GM23338 (cell line): ENCODE data around the gene REEP5. TPM values are rescaled to one million over a fixed set of nuclear protein-coding genes. Genes with fewer than 3 reads are reported as not detected.

Source experiments
- ATAC-seq: fragments of 200-7000 bp; cut with Tn5 transposase; 3 replicates; pipeline ENCODE4 v1.9.1; 2020
- DNase-seq: peaks from one replicate; pipeline ENCODE4 v3.0.0-alpha.2; 2015; ENCODE audit warnings: low spot score
- H2AFZ ChIP-seq: fragments of 200-600 bp; sonication (generic); 2 replicates; pipeline ENCODE4 v1.8.0; 2016; ENCODE audit warnings: antibody characterized with exemption, mild to moderate bottlenecking, moderate library complexity
- H3F3A ChIP-seq: fragments of 200-600 bp; sonication (generic); replicated peaks from 2 replicates; pipeline ENCODE4 v1.8.0; 2017; ENCODE audit warnings: antibody characterized with exemption, mixed run types, low read depth
- H3K27ac ChIP-seq: fragments of 200-600 bp; sonication (generic); 2 replicates; pipeline ENCODE4 v1.6.1; 2016; ENCODE audit warnings: low read depth
- H3K27me3 ChIP-seq: fragments of 200-600 bp; sonication (generic); 2 replicates; pipeline ENCODE4 v1.8.0; 2016; ENCODE audit warnings: mild to moderate bottlenecking, mixed run types, moderate library complexity; ENCODE audit not compliant: insufficient read depth
- H3K36me3 ChIP-seq: fragments of 200-600 bp; sonication (generic); 2 replicates; pipeline ENCODE4 v1.8.0; 2016; ENCODE audit warnings: mild to moderate bottlenecking; ENCODE audit not compliant: insufficient read depth
- H3K4me1 ChIP-seq: fragments of 200-600 bp; sonication (generic); 2 replicates; pipeline ENCODE4 v1.8.0; 2016; ENCODE audit warnings: mild to moderate bottlenecking, moderate library complexity; ENCODE audit not compliant: insufficient read depth
- H3K4me2 ChIP-seq: fragments of 200-600 bp; sonication (generic); 2 replicates; pipeline ENCODE4 v1.7.1; 2017; ENCODE audit warnings: mixed run types
- H3K4me3 ChIP-seq: fragments of 200-600 bp; sonication (generic); 2 replicates; pipeline ENCODE4 v1.6.1; 2016; ENCODE audit warnings: mixed run types
- H3K79me2 ChIP-seq: fragments of 200-600 bp; sonication (generic); replicated peaks from 2 replicates; pipeline ENCODE4 v1.8.0; 2017; ENCODE audit warnings: mild to moderate bottlenecking; ENCODE audit not compliant: insufficient read depth
- H3K9me2 ChIP-seq: fragments of 200-600 bp; sonication (generic); 2 replicates; pipeline ENCODE4 v1.8.0; 2017; ENCODE audit not compliant: insufficient read depth
- H4K20me1 ChIP-seq: fragments of 200-600 bp; sonication (generic); replicated peaks from 2 replicates; pipeline ENCODE4 v1.8.0; 2017; ENCODE audit warnings: mild to moderate bottlenecking; ENCODE audit not compliant: insufficient read depth
- H3K27ac Mint-ChIP-seq: 2 replicates; pipeline ENCODE4 v1.8.0; 2020; ENCODE audit warnings: inconsistent platforms, mild to moderate bottlenecking, moderate library complexity, mixed read lengths
- H3K27me3 Mint-ChIP-seq: 3 replicates; pipeline ENCODE4 v1.8.0; 2022; ENCODE audit warnings: low read depth, mild to moderate bottlenecking, moderate library complexity, mixed read lengths, inconsistent platforms; ENCODE audit not compliant: insufficient read depth, poor library complexity
- H3K36me3 Mint-ChIP-seq: 3 replicates; pipeline ENCODE4 v1.8.0; 2021; ENCODE audit warnings: low read depth, mild to moderate bottlenecking, inconsistent platforms, moderate library complexity, mixed read lengths
- H3K4me1 Mint-ChIP-seq: 3 replicates; pipeline ENCODE4 v1.8.0; 2020; ENCODE audit warnings: mild to moderate bottlenecking, inconsistent platforms, mixed read lengths
- H3K4me3 Mint-ChIP-seq: 3 replicates; pipeline ENCODE4 v1.8.0; 2021; ENCODE audit warnings: moderate library complexity, mild to moderate bottlenecking, inconsistent platforms, mixed read lengths
- H3K9me3 Mint-ChIP-seq: 3 replicates; pipeline ENCODE4 v1.8.0; 2020; ENCODE audit warnings: moderate library complexity, mild to moderate bottlenecking, inconsistent platforms, mixed read lengths
- CREB1 ChIP-seq: fragments of 250-450 bp; sonication (Bioruptor Pico); IDR thresholded peaks from 2 replicates; pipeline ENCODE4 v1.5.0; 2020; ENCODE audit warnings: low read depth, mild to moderate bottlenecking, moderate library complexity
- JUNB ChIP-seq: IDR thresholded peaks from one replicate; pipeline ENCODE4 v1.6.1; 2016; ENCODE audit warnings: antibody characterized with exemption; ENCODE audit not compliant: unreplicated experiment
- NANOG ChIP-seq: IDR thresholded peaks from 2 replicates; pipeline ENCODE4 v1.6.1; 2016; ENCODE audit warnings: antibody characterized with exemption, borderline replicate concordance
- STAT1 ChIP-seq: IDR thresholded peaks from one replicate; pipeline ENCODE4 v1.6.1; 2016; ENCODE audit warnings: antibody characterized with exemption; ENCODE audit not compliant: unreplicated experiment
- ZNF331 ChIP-seq: fragments of 250-450 bp; sonication (Bioruptor Pico); IDR thresholded peaks from 2 replicates; pipeline ENCODE4 v1.5.0; 2020; ENCODE audit warnings: low read depth, mild to moderate bottlenecking, moderate library complexity
- polyA plus RNA-seq: library from polyadenylated mRNA; unstranded; fragments of >200 nt; fragmentation: Nextera tagmentation; extraction: Ambion mirVana; gene quantifications from 2 replicates; pipeline ENCODE4 v1.2.1, GENCODE V29; 2016
- total RNA-seq: library from RNA; depleted of rRNA; stranded (reverse); fragments of >200 nt; shearing (Covaris generic); gene quantifications from 2 replicates; pipeline ENCODE4 v1.2.3, GENCODE V29; 2014
- TF ChIP-seq, protein P1 (sequence below), 2 experiments: fragments of 200-600 bp in 1 of 2; sonication (generic) in 1 of 2; conservative IDR thresholded peaks; 2 replicates each; pipeline versions ENCODE4 v1.5.1 to v1.6.1; 2016 to 2017; ENCODE audit warnings: antibody characterized with exemption in 2 of 2, low read depth in 2 of 2, mild to moderate bottlenecking in 2 of 2, moderate library complexity in 1 of 2
- TF ChIP-seq, protein P2 (sequence below): fragments of 250-450 bp; sonication (Bioruptor Pico); IDR thresholded peaks from 2 replicates; pipeline ENCODE4 v1.5.0; 2020; ENCODE audit warnings: mild to moderate bottlenecking, moderate library complexity

The REEP5 gene
- total and polyA plus RNA-seq, 2 experiments from 2014 or later: 32.5 to 111 TPM

DNA sequence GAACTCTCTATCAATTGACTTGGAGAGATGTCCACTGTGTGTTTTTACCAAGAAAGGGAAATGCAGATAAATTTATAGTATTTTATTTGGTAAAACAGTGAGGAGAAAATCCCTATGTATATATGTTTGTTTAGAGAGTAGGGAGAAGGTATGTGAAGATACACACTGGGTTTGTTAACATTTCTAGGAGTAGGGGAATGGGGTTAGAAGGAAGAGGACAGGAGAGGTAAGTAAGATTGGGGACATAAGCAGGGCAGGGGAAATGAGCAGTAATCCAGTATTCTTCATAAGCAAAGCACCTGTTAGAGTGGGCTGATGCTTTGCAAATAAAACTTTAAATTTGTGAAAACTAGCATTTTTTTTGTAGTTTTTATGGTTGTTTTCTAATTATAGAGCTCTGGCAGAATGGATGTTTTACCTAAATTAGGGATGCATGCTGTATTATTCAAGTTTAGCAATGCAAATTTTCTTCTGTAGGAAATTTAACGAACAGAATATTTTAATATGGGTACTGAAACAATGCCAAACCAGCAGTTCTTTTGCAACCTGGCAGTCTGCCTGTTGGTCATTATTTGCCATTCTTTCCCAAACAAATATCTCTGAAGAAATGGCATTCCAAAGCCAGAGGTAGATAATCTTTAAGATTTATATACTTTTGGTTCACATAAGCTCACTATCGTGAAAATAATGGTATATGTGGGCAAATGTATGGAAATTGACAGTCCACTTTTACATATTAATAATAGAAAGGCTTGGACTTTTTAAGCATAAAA is 35.2 kb upstream of the REEP5 start:
- no peaks in the 10 kb centered on the region for H3K27me3 ChIP-seq
- 0 out of 2 replicates have a peak, but pooled peaks cover 3% of the 10 kb centered on the region for H3K36me3 ChIP-seq
- Mint-ChIP-seq H3K4me1 (peaks cover 24% of the 10 kb centered on the region), H3K27ac (no peak overlapping the region), H3K27me3 (peaks cover 2% of the 10 kb centered on the region), H3K4me3 (no peak overlapping the region), H3K9me3 (peaks cover 19% of the 10 kb centered on the region), H3K36me3 (peaks cover 11% of the 10 kb centered on the region)
- TF ChIP-seq NANOG (no peak), STAT1 (no peak), JUNB (no peak), ZNF331 (CRISPR knock-in tag) (no peak), CREB1 (CRISPR knock-in tag) (no peak)
- TF ChIP-seq, protein P1, sequence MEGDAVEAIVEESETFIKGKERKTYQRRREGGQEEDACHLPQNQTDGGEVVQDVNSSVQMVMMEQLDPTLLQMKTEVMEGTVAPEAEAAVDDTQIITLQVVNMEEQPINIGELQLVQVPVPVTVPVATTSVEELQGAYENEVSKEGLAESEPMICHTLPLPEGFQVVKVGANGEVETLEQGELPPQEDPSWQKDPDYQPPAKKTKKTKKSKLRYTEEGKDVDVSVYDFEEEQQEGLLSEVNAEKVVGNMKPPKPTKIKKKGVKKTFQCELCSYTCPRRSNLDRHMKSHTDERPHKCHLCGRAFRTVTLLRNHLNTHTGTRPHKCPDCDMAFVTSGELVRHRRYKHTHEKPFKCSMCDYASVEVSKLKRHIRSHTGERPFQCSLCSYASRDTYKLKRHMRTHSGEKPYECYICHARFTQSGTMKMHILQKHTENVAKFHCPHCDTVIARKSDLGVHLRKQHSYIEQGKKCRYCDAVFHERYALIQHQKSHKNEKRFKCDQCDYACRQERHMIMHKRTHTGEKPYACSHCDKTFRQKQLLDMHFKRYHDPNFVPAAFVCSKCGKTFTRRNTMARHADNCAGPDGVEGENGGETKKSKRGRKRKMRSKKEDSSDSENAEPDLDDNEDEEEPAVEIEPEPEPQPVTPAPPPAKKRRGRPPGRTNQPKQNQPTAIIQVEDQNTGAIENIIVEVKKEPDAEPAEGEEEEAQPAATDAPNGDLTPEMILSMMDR (conservative IDR thresholded peaks at IDR 0.05; ENCODE audit: low read depth in 2 of 2): no peak
- TF ChIP-seq, protein P2, sequence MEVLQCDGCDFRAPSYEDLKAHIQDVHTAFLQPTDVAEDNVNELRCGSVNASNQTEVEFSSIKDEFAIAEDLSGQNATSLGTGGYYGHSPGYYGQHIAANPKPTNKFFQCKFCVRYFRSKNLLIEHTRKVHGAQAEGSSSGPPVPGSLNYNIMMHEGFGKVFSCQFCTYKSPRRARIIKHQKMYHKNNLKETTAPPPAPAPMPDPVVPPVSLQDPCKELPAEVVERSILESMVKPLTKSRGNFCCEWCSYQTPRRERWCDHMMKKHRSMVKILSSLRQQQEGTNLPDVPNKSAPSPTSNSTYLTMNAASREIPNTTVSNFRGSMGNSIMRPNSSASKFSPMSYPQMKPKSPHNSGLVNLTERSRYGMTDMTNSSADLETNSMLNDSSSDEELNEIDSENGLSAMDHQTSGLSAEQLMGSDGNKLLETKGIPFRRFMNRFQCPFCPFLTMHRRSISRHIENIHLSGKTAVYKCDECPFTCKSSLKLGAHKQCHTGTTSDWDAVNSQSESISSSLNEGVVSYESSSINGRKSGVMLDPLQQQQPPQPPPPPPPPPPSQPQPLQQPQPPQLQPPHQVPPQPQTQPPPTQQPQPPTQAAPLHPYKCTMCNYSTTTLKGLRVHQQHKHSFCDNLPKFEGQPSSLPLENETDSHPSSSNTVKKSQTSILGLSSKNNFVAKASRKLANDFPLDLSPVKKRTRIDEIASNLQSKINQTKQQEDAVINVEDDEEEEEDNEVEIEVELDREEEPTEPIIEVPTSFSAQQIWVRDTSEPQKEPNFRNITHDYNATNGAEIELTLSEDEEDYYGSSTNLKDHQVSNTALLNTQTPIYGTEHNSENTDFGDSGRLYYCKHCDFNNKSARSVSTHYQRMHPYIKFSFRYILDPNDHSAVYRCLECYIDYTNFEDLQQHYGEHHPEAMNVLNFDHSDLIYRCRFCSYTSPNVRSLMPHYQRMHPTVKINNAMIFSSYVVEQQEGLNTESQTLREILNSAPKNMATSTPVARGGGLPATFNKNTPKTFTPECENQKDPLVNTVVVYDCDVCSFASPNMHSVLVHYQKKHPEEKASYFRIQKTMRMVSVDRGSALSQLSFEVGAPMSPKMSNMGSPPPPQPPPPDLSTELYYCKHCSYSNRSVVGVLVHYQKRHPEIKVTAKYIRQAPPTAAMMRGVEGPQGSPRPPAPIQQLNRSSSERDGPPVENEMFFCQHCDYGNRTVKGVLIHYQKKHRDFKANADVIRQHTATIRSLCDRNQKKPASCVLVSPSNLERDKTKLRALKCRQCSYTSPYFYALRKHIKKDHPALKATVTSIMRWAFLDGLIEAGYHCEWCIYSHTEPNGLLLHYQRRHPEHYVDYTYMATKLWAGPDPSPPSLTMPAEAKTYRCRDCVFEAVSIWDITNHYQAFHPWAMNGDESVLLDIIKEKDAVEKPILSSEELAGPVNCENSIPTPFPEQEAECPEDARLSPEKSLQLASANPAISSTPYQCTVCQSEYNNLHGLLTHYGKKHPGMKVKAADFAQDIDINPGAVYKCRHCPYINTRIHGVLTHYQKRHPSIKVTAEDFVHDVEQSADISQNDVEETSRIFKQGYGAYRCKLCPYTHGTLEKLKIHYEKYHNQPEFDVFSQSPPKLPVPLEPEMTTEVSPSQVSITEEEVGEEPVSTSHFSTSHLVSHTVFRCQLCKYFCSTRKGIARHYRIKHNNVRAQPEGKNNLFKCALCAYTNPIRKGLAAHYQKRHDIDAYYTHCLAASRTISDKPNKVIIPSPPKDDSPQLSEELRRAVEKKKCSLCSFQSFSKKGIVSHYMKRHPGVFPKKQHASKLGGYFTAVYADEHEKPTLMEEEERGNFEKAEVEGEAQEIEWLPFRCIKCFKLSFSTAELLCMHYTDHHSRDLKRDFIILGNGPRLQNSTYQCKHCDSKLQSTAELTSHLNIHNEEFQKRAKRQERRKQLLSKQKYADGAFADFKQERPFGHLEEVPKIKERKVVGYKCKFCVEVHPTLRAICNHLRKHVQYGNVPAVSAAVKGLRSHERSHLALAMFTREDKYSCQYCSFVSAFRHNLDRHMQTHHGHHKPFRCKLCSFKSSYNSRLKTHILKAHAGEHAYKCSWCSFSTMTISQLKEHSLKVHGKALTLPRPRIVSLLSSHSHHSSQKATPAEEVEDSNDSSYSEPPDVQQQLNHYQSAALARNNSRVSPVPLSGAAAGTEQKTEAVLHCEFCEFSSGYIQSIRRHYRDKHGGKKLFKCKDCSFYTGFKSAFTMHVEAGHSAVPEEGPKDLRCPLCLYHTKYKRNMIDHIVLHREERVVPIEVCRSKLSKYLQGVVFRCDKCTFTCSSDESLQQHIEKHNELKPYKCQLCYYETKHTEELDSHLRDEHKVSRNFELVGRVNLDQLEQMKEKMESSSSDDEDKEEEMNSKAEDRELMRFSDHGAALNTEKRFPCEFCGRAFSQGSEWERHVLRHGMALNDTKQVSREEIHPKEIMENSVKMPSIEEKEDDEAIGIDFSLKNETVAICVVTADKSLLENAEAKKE (CRISPR knock-in tag): no peak
- no peaks in the 10 kb centered on the region for H4K20me1 ChIP-seq
- H3K27ac ChIP-seq: no peak overlapping the region
- no peak overlapping the region for H3K4me3 ChIP-seq
- H3K9me2 ChIP-seq: 0 out of 2 replicates have a peak, but pooled peaks cover 4% of the 10 kb centered on the region
- H3K4me1 ChIP-seq: peaks cover 6% of the 10 kb centered on the region; the same call in 1 of the 2 replicates
- H3F3A ChIP-seq: no peaks in the 10 kb centered on the region
- ATAC-seq (no peak), DNase-seq (no peak)
- no peak overlapping the region for H2AFZ ChIP-seq
- no peaks in the 10 kb centered on the region for H3K79me2 ChIP-seq
- H3K4me2 ChIP-seq: no peak overlapping the region
